GM12891 (cell line): ENCODE data around the gene CETP.

Source experiments
- DNase-seq: peaks from one replicate; pipeline ENCODE4 v3.0.0; 2011; ENCODE audit warnings: low spot score; ENCODE audit not compliant: insufficient read length
- FAIRE-seq: peaks from 2 replicates; lab custom pipeline; 2011; peaks lifted over from hg19 to GRCh38; lab: Jason Lieb, UNC
- PAX5 ChIP-seq: IDR thresholded peaks from 2 replicates; pipeline ENCODE4 v1.6.1; 2011; ENCODE audit warnings: low read length, moderate library complexity, mild to moderate bottlenecking; ENCODE audit not compliant: insufficient read depth, severe bottlenecking
- POLR2A ChIP-seq: IDR thresholded peaks from 2 replicates; pipeline ENCODE4 v1.6.1; 2011; ENCODE audit warnings: low read depth, low read length, control low read depth
- POLR2AphosphoS5 ChIP-seq: IDR thresholded peaks from 2 replicates; pipeline ENCODE4 v1.6.1; 2011; ENCODE audit warnings: low read depth, low read length, control low read depth
- POU2F2 ChIP-seq: IDR thresholded peaks from 2 replicates; pipeline ENCODE4 v1.6.1; 2011; ENCODE audit warnings: low read depth, mild to moderate bottlenecking, control low read depth, low read length, moderate library complexity
- SPI1 ChIP-seq: IDR thresholded peaks from 2 replicates; pipeline ENCODE4 v1.6.1; 2011; ENCODE audit warnings: low read depth, low read length, control low read depth
- TAF1 ChIP-seq: IDR thresholded peaks from 2 replicates; pipeline ENCODE4 v1.6.1; 2011; ENCODE audit warnings: low read depth, low read length, control low read depth

The CETP gene

DNA sequence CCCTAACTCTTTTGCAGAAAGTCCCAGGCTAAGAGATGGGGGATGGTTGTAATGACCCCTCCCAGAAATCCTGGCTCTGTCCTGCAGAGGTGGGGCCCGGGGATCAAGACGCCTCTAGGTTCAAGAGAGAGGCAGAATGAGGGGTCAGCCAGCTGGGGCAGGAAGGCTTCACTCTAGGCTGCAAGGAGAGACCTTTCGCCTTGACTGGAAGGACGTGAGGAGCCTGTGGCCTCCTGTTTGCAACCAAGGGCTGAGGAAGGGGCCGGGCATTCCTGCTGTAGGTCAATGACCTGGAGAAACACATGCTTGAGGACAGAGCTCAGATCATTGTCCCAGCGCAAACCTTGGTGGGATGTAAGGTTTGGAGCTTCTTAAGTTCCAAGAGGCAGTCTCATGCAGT lies 8.7 kb upstream of the CETP start:
- FAIRE-seq: no peak
- DNase-seq: no peak
- TF ChIP-seq PAX5 (no peak), POLR2A (no peak), SPI1 (no peak), POU2F2 (no peak), POLR2AphosphoS5 (no peak), TAF1 (no peak)

DNA sequence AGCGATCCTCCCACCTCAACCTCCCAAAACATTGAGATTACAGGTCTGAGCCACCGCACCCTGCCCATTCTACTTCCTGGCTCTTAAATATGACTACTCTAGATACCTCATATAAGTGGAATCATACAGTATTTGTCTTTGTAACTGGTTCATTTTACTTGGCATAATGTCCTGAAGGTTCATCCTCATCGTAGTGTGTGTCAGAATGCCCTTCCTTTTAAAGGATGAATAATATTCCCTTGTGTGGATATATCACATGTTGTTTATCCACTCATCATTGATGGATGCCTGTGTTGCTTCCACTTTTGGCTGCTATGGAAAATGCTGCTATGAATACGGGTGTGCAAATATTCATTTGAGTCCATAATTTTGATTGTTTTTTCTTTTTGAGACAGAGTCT lies 5.7 kb upstream of the CETP start:
- TF ChIP-seq SPI1 (no peak), TAF1 (no peak), POU2F2 (no peak), POLR2A (no peak), PAX5 (no peak), POLR2AphosphoS5 (no peak)
- FAIRE-seq (peak; percentile 20), DNase-seq (no peak)

DNA sequence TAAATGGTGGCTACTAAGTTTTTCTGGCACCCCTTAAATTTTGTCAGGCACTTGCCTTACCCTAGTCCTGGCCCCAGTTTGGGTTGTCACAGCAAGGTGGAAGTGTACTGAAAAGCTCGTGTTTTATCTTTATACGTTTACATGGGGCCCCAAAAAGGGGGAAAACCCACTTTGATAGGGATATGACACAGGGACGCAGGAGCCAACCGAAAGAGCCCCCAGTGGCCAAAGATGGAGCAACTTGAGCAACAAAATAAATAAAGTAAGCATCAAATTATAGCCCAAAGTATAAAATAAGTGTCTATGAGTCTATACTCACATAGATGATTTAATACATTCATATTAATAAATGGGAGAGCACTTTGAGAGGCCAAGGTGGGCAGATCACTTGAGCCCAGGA lies 5.0 kb upstream of the CETP start:
- no peak for TF ChIP-seq POLR2AphosphoS5
- FAIRE-seq (no peak), DNase-seq (no peak)

DNA sequence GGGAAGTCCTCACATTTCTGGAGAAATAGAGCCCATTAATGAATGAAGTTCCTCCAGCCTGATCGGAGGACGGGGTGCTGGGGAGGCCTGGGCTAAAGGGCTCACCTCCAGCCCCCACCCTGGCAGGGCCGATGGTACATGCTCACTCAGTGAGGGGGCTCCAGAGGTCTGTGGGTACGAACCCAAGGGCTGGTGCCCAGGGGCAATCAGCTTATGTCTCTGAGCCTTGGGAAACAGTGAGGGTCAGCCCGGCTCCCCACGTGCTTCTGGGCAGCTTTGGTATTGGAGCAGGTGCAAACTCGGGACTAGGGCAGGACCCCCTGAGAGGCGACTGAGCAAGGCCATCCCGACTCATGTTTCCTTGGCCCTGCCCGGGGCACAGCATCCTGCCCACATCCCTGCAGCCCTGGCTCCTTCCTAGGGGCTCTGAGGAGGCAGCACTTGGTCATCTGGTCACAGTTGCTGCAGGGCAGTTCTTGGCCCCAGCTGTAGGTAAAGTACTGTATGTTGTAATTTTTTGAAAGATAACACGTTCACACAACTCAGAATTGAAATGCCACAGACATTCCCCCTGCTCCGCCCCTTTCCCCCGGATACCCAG lies 969 bp upstream of the CETP start:
- FAIRE-seq (no peak), DNase-seq (no peak)
- TF ChIP-seq PAX5 (no peak), TAF1 (no peak), POLR2AphosphoS5 (no peak), SPI1 (no peak), POLR2A (no peak), POU2F2 (no peak)

DNA sequence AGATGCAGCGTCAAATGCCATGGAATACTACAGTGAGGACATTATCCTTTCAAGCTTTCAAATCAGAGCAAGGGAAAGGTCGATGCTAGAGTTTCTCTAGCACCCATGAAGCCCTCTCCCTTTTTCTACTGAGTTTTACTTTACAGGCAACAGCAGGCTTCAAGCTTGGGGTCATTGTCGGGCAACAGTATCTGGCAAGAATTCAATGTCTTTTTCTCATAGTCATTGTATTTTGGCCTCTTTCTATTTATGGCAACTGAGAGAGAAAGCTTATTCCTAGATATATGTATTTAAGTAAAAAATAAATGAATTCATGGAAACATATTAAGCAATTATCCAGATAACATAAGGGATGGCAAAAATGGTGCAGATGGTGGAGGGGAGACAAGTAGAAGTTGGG lies 364 bp upstream of the CETP start:
- no peak for FAIRE-seq
- TF ChIP-seq POLR2A: no peak
- no peak for TF ChIP-seq PAX5
- TF ChIP-seq TAF1: no peak
- TF ChIP-seq POLR2AphosphoS5: no peak
- TF ChIP-seq SPI1: no peak
- TF ChIP-seq POU2F2: no peak

DNA sequence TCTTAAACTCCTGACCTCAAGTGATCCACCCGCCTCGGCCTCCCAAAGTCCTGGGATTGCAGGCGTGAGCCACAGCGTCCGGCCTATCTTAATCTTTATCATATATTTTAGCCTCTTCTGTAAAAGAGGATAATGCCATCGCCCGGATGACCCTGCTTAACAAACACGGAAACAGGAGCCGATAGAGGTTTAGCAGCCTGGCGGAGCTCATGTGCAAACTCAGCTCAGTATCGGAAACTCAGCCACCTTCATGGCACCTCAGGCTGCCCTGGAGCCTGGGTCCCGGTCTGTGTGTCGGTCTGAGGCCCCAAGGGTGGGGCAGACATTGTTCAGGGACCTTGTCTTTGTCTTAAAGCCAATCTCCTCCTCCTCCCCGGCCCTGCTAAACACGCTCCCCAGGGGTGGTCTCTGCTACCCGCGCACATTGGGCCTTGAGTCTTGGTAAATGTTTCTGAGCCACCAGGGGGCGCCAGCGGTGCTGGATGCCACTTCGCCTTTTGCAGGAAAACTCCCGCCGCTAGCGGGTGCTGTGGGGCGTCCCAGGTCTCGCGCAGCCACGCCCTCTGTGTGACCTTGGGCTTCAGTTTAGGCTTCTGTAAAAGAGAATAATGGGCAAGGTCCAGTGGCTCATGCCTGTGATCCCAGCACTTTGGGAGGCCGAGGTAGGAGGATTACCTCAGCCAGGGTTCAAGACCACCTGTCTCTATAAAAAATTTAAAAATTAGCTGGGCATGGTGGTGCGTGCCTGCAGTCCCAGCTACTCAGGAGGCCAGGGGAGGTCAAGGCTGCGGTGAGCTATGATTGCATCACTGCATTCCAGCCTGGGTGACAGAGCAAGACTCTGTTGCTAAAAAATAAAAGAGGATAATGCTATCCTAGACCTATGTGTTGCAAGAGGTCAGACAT lies 2.7 kb downstream of the CETP start:
- DNase-seq (peak; percentile 76), FAIRE-seq (peak; percentile 87)
- no peak for TF ChIP-seq TAF1
- no peak for TF ChIP-seq POLR2A
- no peak for TF ChIP-seq PAX5
- TF ChIP-seq POLR2AphosphoS5: no peak
- TF ChIP-seq POU2F2: peak; percentile 22; the same call in 1 of the 2 replicates

More for the DNA sequence above, 364 bp upstream of the CETP start:
- DNase-seq: no peak

DNA sequence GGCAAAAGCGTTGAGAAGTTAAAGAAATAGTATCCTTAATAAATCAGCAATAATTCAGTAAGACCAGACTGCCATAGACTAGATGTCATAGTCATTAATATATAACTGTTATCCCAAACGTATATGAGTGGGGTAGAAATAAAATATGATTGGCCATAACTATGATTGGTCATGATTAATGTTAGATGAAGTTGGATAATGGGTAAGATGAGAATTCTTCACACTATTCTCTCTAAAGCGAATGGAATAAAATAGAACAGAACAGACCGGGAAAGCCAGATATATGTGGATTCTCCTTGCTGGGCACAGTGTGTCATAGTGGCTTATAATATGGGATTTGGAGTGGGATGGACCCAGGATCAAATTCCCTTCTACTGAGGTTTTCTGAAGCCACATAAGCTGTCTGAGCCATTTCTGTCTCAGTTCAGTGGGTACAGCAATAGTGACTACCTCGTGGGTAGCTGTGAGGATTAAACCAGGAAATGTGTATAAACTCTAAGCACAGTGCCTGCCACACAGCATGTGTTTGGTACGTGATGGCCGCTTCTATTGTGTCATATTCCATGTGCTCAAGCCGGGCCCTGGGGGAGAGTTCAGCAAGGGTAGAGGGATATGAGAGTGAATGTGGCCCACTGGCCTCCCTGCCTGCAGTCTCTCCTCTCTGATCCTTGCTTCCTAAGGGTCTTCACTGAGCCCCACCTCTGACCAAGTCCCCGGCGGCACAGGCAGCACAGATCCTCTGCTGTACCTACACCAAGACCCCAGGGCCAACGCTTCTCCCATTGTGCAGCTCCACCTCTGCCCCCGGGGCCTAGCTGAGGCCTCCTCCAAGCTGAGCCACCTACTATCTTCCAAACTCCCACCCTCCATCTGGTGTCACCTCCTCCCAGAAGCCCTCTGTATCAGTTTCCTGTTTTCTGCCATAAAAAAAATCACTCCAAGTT lies 3.7 kb downstream of the CETP start:
- DNase-seq (no peak), FAIRE-seq (peak; percentile 82)
- TF ChIP-seq POLR2A (no peak), POU2F2 (no peak), SPI1 (no peak), POLR2AphosphoS5 (no peak), TAF1 (no peak), PAX5 (no peak)

DNA sequence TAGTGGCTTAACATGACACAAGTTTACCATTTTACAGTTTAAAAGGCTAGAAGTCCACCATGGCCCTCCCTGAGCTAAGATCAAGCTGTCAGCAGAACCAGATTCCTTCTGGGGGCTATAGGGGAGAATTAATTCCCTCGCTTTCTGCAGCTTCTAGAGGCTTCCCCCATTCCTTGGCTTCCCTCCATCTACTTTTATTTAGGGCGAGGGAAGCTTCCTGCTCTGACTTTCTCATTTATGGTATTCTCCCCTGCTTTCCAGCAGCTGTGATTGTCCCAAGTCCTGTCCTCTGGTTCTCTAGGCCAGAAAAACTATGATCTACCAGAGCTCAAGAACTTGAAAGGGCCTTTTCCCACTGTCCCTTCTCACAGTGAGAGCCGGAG lies 4.3 kb downstream of the CETP start:
- no peak for FAIRE-seq
- no peak for TF ChIP-seq POU2F2
- no peak for TF ChIP-seq POLR2A
- TF ChIP-seq PAX5: no peak
- TF ChIP-seq TAF1: no peak
- TF ChIP-seq SPI1: no peak
- no peak for TF ChIP-seq POLR2AphosphoS5
- DNase-seq: no peak

DNA sequence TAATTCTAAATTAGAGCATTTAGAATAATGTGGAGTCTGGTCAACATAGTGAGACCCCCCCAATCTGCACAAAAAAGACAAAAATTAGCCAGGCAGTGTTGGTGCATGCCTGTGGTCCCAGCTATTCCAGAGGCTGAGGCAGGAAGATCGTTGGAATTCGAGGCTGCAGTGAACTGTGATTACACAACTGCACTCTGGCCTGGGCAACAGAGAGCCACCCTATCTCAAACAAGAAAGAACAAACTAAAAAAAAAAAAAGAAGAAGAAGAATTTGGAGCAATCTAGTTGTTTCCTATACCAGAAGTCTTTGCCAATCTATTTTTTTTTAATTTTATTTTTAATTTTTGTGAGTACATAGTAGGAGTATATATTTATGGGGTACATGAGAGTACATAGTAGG lies 6.0 kb downstream of the CETP start:
- TF ChIP-seq POU2F2 (no peak), POLR2AphosphoS5 (no peak), TAF1 (no peak), SPI1 (no peak), POLR2A (no peak), PAX5 (no peak)
- no peak for DNase-seq
- no peak for FAIRE-seq
